CD4-positive, alpha-beta T cell treated with Interferon gamma for 1 hour (primary cell): ENCODE measurements around the gene TTC28.

Experiments
- DNase-seq: peaks from one replicate; pipeline ENCODE4 v3.0.0-alpha.2; 2020

The TTC28 gene

DNA sequence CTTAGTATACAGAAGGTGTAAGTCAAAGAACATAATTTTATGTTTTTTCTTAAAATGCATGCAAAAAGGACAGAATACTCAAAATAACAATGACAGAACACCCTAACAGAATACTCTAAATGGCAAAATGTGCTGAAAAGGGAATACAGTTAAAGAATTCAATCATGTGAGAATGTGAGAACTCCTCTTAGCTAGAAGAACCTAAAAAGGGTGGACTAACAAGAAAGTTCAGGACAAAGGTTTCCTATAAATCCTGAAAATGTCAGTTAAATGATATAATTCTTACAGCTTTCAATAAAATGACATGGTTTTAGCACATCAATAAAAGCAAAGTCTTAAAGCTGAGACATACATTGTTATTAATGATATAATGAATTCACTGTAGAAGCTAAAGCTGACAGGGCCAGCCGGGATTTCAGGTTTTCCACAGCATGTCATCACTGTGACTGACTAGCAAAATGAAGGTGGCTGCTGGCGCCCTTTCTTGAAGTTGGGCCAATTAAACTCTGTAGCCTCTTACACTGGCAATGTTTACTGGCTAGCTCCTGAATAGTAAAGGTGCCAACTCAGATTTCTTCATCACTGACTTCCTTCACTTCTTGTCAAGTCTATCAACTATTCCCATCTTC lies 244.4 kb downstream of the TTC28 start:
- no peak for DNase-seq

- DNase-seq: no peak
Measured at GRCh38 chr22:28430466-28431025, 249.1 kb downstream of the TTC28 start.

DNA sequence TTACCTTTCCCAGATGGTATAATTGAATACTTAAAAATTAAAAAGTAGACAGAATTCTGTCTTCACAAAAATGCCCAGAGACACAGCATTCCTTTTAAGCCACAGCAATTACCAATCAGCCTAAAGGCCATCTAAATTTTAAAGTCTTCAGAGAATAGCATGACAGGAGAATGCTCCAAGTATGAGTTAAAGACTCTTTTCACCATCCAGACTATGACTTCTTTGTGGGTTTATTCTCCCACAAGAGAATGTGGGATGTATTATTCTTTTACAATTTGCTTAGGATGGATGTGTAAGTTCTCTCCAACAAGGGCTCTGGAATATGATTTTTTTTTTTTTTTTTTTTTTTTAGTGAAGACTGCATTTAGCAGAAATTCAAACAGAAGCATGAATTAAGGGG lies 249.9 kb downstream of the TTC28 start:
- DNase-seq: no peak

DNA sequence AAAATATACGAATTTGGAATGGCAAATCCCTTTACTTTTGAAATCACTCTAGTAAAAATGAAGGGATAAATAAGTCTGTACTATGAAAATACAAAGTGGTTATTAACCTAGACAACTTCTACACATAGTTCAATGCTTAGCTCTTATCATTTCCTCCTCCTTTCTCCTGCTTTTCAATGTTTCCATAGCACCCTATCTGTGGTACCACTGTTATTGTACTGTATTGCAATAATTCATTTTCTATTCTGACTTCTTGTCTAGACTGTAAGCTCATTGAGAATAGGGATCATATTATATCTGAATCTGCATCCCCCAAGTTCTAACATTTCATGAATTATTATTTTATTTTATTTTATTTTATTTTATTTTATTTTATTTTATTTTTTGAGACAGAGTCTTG lies 251.4 kb downstream of the TTC28 start:
- DNase-seq: no peak

GRCh38 chr22:28426346-28427132 lies 253.1 kb downstream of the TTC28 start:
- DNase-seq: no peak

GRCh38 chr22:28425211-28425610 lies 254.4 kb downstream of the TTC28 start:
- no peak for DNase-seq

DNA sequence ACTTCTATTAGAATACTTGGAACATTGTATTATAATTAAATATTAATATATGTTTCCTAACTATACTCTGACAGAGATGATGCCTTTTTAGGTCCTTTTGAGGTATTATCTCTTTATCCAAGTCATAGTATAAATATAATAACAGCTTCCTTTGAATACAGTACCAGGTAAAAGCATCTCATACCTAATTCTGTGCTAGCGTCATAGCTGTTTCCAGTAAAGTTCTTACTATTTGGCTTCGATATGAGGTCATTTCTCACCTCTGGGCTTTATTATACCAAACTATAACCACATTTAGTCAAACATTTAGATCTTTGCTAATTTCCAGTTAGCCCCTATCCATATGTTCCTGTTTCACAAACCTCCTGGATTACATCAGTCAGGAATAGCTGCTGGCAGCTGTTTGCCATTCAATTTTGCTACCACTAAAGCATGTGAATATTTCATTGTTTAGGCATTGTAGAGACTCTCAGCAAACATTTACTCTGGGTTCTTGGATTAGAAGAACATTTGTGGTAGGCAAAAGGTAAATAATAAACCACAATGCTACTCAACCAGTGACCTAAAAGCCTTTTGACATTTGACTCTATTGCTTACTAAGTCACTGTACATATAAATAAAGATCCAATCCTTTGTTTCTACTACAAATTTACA lies 255.1 kb downstream of the TTC28 start:
- no peak for DNase-seq

GRCh38 chr22:28419919-28420318 lies 259.7 kb downstream of the TTC28 start:
- DNase-seq: no peak

DNA sequence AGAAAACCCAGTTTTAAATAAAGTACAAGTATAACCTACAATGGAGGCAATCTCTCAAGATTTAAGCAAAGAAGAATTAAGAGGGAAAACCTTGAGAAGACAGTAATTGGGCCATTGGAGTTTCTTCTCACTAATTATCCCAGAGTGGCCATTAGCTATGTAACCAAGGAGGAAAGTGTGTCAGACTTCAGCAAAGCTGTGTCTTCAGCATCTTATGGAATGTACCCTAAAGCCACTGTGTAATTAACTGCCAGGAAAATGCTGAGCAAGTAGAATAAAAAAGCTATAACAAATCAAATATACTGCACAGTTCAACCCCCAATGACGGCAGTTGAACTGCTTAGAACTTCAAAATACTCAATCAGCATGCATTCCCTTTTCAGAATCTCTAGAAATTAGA lies 261.6 kb downstream of the TTC28 start:
- no peak for DNase-seq

- no peak for DNase-seq
Measured at GRCh38 chr22:28417431-28417830, 262.2 kb downstream of the TTC28 start.

- DNase-seq: no peak
Measured at GRCh38 chr22:28414913-28415312, 264.7 kb downstream of the TTC28 start.

DNA sequence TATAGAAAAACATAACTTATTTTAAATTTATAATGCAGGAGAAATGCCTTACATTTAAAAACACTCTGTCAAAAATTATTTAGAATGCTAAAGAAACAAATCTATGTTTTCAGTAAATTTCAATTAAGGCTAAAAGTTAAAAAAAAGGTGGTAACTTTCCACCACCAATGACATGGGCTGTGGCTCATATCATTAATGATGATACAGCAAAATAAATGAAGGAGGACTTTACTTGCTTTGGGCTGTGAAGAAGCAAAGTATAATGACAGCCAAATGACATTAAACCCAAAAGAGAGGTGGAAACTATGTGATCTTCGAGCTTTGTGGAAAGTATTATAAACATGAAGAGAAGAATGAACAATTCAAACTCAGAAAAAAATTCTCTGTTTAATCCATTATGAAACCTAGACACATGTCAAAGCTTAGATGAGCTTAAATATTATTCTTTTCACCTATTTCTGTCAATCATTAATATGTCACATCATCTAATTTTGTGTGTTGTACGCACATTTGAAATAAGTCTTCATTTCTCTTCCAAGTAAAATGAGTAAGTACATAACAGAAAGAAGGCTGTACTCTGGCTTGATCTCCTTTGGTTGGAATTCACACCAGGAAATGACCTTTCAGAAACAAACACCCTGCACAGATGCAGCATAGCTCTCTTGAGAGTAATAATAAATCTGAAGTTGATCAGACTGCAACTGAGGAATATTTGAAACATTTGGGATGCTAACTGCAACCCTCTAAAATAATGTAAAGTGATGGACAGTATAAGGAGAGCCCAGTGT lies 265.8 kb downstream of the TTC28 start:
- no peak for DNase-seq

- no peak for DNase-seq
Measured at GRCh38 chr22:28412109-28412508, 267.5 kb downstream of the TTC28 start.

DNA sequence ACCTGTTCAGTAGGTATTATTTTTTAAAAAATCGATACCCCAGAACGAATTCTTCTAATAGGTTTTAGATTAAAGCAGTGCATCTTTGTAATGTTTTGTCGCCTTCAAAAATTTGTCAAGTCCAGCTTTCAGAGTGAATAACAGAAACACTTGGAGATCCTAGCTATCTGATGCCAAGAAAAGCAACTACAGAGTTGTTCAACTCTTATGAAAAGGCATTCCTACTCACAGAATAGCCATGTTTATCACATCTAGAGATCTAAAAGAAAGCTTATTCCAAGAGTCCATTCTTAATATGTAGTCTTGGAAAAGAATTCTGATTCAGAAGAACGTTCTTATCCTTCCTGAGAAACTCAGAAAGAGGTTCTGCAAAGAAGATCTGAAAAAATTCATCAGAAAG lies 268.5 kb downstream of the TTC28 start:
- DNase-seq: no peak

DNA sequence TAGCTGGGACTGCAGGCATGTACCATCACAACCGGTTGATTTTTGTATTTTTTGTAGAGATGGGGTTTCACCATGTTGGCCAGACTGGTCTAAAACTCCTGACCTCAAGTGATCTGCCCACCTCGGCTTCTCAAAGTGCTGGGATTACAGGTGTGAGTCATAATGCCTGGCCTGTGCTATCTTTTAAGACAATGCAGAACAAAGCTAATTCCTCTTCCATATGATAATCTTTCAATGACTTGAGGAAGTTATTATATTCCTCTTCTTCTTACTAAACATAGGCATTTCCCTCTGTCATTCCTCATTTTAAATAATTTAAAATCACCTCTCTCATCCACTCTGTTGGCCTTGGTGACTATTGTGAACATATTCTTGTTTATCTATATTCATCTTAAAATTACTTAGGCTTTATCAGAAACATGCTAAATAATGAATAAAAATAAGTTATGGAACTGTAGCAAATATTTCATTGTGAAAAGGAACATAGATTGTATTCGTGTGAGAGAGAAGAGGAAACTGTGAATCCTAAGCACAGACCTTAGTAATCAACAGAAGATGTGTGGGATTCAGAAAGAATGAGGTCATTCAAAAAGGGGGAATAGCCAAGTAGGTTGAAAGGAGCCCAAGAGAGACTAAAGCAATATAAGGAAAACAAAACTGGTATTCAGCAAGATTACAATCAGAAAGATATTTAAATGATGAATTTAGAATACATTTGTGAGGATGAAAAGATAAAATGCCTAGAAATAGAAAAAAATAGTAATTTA lies 269.4 kb downstream of the TTC28 start:
- no peak for DNase-seq

DNA sequence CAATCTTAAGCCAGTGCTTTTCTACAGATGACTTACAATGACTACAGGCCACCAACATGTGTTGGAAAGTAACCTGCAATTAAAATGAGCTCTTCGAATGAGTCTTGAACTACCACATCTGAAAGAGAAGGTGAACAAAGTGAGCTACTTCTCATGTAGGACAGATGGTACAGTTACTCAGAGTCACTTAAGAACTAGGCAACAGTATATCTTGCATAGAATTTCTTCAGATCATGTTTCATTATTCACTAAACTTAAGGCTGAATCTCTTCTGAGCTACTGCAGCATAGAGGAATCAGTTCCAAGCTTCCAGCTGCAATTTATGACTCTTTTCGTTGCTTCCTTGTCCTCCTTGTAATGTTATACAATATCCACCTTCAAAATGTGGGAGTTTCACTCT lies 270.9 kb downstream of the TTC28 start:
- DNase-seq: no peak

GRCh38 chr22:28407645-28408044 lies 272.0 kb downstream of the TTC28 start:
- DNase-seq: no peak

GRCh38 chr22:28406246-28406645 lies 273.4 kb downstream of the TTC28 start:
- no peak for DNase-seq

- no peak for DNase-seq
Measured at GRCh38 chr22:28405588-28405987, 274.1 kb downstream of the TTC28 start.

GRCh38 chr22:28402539-28402938 lies 277.1 kb downstream of the TTC28 start:
- DNase-seq: no peak

DNA sequence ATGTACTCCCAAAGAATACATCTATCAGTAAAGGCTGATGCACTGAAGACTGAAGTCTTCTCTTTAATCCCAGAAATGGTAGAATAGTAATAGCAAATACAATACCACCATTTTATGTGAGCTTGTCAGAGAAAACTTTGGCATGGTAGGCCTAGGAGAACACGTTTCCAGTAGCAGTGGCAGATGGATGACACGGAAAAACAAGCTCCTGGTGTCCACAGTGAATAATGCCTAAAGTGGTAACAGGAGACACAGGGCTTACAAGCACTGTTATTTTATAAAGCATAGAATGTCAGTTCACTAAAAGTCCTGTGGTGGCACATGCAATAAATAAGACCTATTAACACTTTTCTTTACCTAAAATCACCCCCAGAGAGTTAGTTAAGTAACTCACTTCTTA lies 277.6 kb downstream of the TTC28 start:
- DNase-seq: no peak

GRCh38 chr22:28398981-28399380 lies 280.7 kb downstream of the TTC28 start:
- no peak for DNase-seq
